H9 (cell line): ENCODE results near the gene CTBS. TPM values are rescaled to one million over a fixed set of nuclear protein-coding genes. Genes with fewer than 3 reads are reported as not detected.

Experiments
- DNase-seq: peaks from one replicate; pipeline ENCODE4 v3.0.0-alpha.2; 2017
- H2AFZ ChIP-seq: one replicate; pipeline ENCODE4 v1.6.1; 2013; ENCODE audit warnings: mild to moderate bottlenecking, low read length, control low read depth, moderate library complexity
- H2AK5ac ChIP-seq: 2 replicates; pipeline ENCODE4 v1.6.1; 2013; ENCODE audit warnings: low read length, control low read depth, mixed read lengths; ENCODE audit not compliant: insufficient read length
- H2BK120ac ChIP-seq: one replicate; pipeline ENCODE4 v1.6.1; 2013; ENCODE audit warnings: low read depth, mild to moderate bottlenecking, low read length, control low read depth, inconsistent platforms; ENCODE audit not compliant: poor library complexity, severe bottlenecking
- H2BK12ac ChIP-seq: 2 replicates; pipeline ENCODE4 v1.6.1; 2013; ENCODE audit warnings: low read length, control low read depth, mixed read lengths, low read depth; ENCODE audit not compliant: insufficient read length
- H2BK15ac ChIP-seq: 2 replicates; pipeline ENCODE4 v1.6.1; 2013; ENCODE audit warnings: low read depth, low read length, control low read depth
- H2BK20ac ChIP-seq: one replicate; pipeline ENCODE4 v1.6.1; 2013; ENCODE audit warnings: low read depth, mild to moderate bottlenecking, low read length, control low read depth, inconsistent platforms; ENCODE audit not compliant: poor library complexity, severe bottlenecking
- H2BK5ac ChIP-seq: 2 replicates; pipeline ENCODE4 v1.6.1; 2013; ENCODE audit warnings: low read length, control low read depth, mixed read lengths; ENCODE audit not compliant: insufficient read length
- H3K14ac ChIP-seq: 2 replicates; pipeline ENCODE4 v1.6.1; 2013; ENCODE audit warnings: low read length, control low read depth; ENCODE audit not compliant: insufficient read depth
- H3K18ac ChIP-seq: 2 replicates; pipeline ENCODE4 v1.6.1; 2013; ENCODE audit warnings: low read depth, mild to moderate bottlenecking, mixed read lengths, low read length, control low read depth; ENCODE audit not compliant: insufficient read length
- H3K23ac ChIP-seq: 2 replicates; pipeline ENCODE4 v1.6.1; 2013; ENCODE audit warnings: low read length, control low read depth, mixed read lengths, low read depth; ENCODE audit not compliant: insufficient read length
- H3K23me2 ChIP-seq: 2 replicates; pipeline ENCODE4 v1.6.1; 2013; ENCODE audit warnings: low read depth, mild to moderate bottlenecking, mixed read lengths, low read length, control low read depth; ENCODE audit not compliant: insufficient read length, poor library complexity, severe bottlenecking
- H3K27ac ChIP-seq: 2 replicates; pipeline ENCODE4 v1.5.1; 2013; ENCODE audit warnings: low read length, control low read depth, mixed read lengths, low read depth; ENCODE audit not compliant: insufficient read length
- H3K27me3 ChIP-seq: 2 replicates; pipeline ENCODE4 v1.6.1; 2013; ENCODE audit warnings: low read length, control low read depth, inconsistent platforms; ENCODE audit not compliant: insufficient read depth
- H3K4ac ChIP-seq: 2 replicates; pipeline ENCODE4 v1.6.1; 2013; ENCODE audit warnings: low read depth, mild to moderate bottlenecking, control low read depth, inconsistent platforms, low read length, moderate library complexity
- H3K4me1 ChIP-seq: 2 replicates; pipeline ENCODE4 v1.6.1; 2013; ENCODE audit warnings: low read length, control low read depth, inconsistent platforms; ENCODE audit not compliant: insufficient read depth
- H3K4me2 ChIP-seq: 2 replicates; pipeline ENCODE4 v1.6.1; 2013; ENCODE audit warnings: low read length, control low read depth, mixed read lengths; ENCODE audit not compliant: insufficient read length, insufficient read depth
- H3K56ac ChIP-seq: 2 replicates; pipeline ENCODE4 v1.6.1; 2013; ENCODE audit warnings: low read depth, mild to moderate bottlenecking, mixed read lengths, low read length, control low read depth; ENCODE audit not compliant: insufficient read length
- H3K79me1 ChIP-seq: 2 replicates; pipeline ENCODE4 v1.6.1; 2013; ENCODE audit warnings: low read depth, mild to moderate bottlenecking, moderate library complexity, low read length, control low read depth, inconsistent platforms; ENCODE audit not compliant: insufficient read depth, poor library complexity, severe bottlenecking
- H3K79me2 ChIP-seq: 2 replicates; pipeline ENCODE4 v1.6.1; 2013; ENCODE audit warnings: low read length, control low read depth, inconsistent platforms; ENCODE audit not compliant: insufficient read depth
- H3K9ac ChIP-seq: 2 replicates; pipeline ENCODE4 v1.6.1; 2013; ENCODE audit warnings: low read length, control low read depth, mixed read lengths; ENCODE audit not compliant: insufficient read length; ENCODE audit errors: extremely low read depth
- H3K9me3 ChIP-seq: one replicate; pipeline ENCODE4 v1.6.1; 2013; ENCODE audit warnings: low read depth, low read length, inconsistent platforms; ENCODE audit not compliant: control insufficient read depth
- H3T11ph ChIP-seq: one replicate; pipeline ENCODE4 v1.6.1; 2013; ENCODE audit warnings: mild to moderate bottlenecking, low read length, control low read depth, inconsistent platforms
- H4K20me1 ChIP-seq: one replicate; pipeline ENCODE4 v1.6.1; 2013; ENCODE audit not compliant: control insufficient read depth, insufficient read length, insufficient read depth
- H4K5ac ChIP-seq: 2 replicates; pipeline ENCODE4 v1.6.1; 2013; ENCODE audit warnings: low read depth, mild to moderate bottlenecking, mixed read lengths, low read length, control low read depth; ENCODE audit not compliant: insufficient read length
- H4K8ac ChIP-seq: replicated peaks from 2 replicates; pipeline ENCODE4 v1.6.1; 2013; ENCODE audit warnings: low read length, control low read depth, mixed read lengths, low read depth; ENCODE audit not compliant: insufficient read length
- H4K91ac ChIP-seq: 2 replicates; pipeline ENCODE4 v1.6.1; 2013; ENCODE audit warnings: low read depth, mild to moderate bottlenecking, moderate library complexity, mixed read lengths, low read length, control low read depth; ENCODE audit not compliant: insufficient read length
- H3K27ac Mint-ChIP-seq, 3 experiments: 2 replicates in 2 of 3; 3 replicates in 1 of 3; pipeline ENCODE4 v1.8.0; 2020 to 2021; ENCODE audit warnings: mixed read lengths in 3 of 3, mild to moderate bottlenecking in 1 of 3, moderate library complexity in 1 of 3
- H3K27me3 Mint-ChIP-seq: 2 replicates; pipeline ENCODE4 v1.8.0; 2021; ENCODE audit warnings: low read depth, mild to moderate bottlenecking, moderate library complexity, mixed read lengths
- H3K36me3 Mint-ChIP-seq, 3 experiments: 2 replicates in 2 of 3; 3 replicates in 1 of 3; pipeline ENCODE4 v1.8.0; 2020 to 2021; ENCODE audit warnings: low read depth in 3 of 3, mixed read lengths in 3 of 3; ENCODE audit not compliant: insufficient read depth in 1 of 3
- H3K4me1 Mint-ChIP-seq, 2 experiments: 2 replicates each; pipeline ENCODE4 v1.8.0; 2020; ENCODE audit warnings: mixed read lengths in 2 of 2
- H3K4me3 Mint-ChIP-seq, 2 experiments: 2 replicates in 1 of 2; 3 replicates in 1 of 2; pipeline ENCODE4 v1.8.0; 2020 to 2021; ENCODE audit warnings: mild to moderate bottlenecking in 2 of 2, mixed read lengths in 2 of 2, moderate library complexity in 1 of 2
- H3K9me3 Mint-ChIP-seq, 2 experiments: 2 replicates in 1 of 2; 3 replicates in 1 of 2; pipeline ENCODE4 v1.8.0; 2020; ENCODE audit warnings: mild to moderate bottlenecking in 2 of 2, mixed read lengths in 2 of 2, moderate library complexity in 1 of 2
- WGBS: extraction: QIAGEN DNeasy Blood & Tissue Kit; methylation state at CpG from one replicate; pipeline ENCODE4 v1.1.7; 2013; ENCODE audit warnings: missing lambda C conversion rate, low lambda C conversion rate, mixed read lengths; ENCODE audit not compliant: insufficient read length; ENCODE audit errors: extremely low coverage; 5-methylcytosine and 5-hydroxymethylcytosine counted together
- total RNA-seq: library from RNA; stranded (reverse); gene quantifications from 2 replicates; pipeline ENCODE4 v1.2.1, GENCODE V29; 2021
- TF ChIP-seq, protein P1 (sequence below): fragments of 200-600 bp; sonication (generic); conservative IDR thresholded peaks from 3 replicates; pipeline ENCODE4 v1.8.0; 2021; ENCODE audit warnings: antibody characterized with exemption, mild to moderate bottlenecking

Gene CTBS
- total RNA-seq, 1 experiment from 2014 or later = 2.8 TPM

DNA sequence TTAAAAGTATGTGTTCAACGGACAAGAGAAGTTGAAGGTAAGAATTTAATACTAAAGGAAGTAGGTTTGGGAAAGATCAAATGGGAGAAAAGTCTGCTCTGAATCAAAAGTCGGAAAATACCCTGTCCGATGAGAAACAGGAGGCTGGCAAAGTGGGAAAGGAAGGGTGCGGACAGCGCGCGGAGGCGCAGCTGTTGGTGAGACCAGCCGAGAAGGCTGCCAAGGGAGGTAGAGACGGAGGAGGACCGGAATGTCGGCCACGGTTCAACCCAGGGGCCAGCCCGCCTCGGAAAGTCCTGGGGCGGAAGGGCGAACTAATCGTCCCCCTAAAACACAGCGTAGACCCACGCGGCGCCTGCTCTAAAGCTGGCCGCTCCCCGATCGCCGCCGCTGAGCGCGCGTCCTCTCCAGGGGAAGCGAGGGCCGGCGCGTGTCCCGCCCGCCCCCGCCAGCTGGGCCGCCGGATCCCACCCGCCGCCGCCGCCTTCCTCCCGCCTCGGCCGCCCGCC lies 68.7 kb downstream of the CTBS start:
- H3K4me2 ChIP-seq = peak overlapping the region; percentile 67
- H3K36me3 Mint-ChIP-seq = peaks cover 5 to 19% (median 10%) of the 10 kb centered on the region in 3 experiments; a peak in 6 of 7 replicates
- no peak overlapping the region for H3K27ac ChIP-seq
- no peak overlapping the region for H2AFZ ChIP-seq
- H3K27ac Mint-ChIP-seq = peak overlapping the region; percentile 94 to 97 (median 95)
- no peaks in the 10 kb centered on the region for H3K9me3 ChIP-seq
- no peak overlapping the region for H3T11ph ChIP-seq
- H3K56ac ChIP-seq = no peak overlapping the region
- H2BK12ac ChIP-seq = no peak overlapping the region
- H2BK20ac ChIP-seq = no peak overlapping the region
- peak overlapping the region; percentile 6 for H3K23ac ChIP-seq
- H4K8ac ChIP-seq = no peak overlapping the region
- H2BK5ac ChIP-seq = no peak overlapping the region
- H3K23me2 ChIP-seq = peaks cover 4% of the 10 kb centered on the region
- no peaks in the 10 kb centered on the region for H3K79me1 ChIP-seq
- H3K18ac ChIP-seq = peak overlapping the region; percentile 97
- no CpG with 5 or more reads among the region's 47 CpGs for WGBS
- peak overlapping the region; percentile 96; the same call in 1 of the 2 replicates for H3K14ac ChIP-seq
- no peaks in the 10 kb centered on the region for H4K20me1 ChIP-seq
- no peak overlapping the region for H4K91ac ChIP-seq
- no peak overlapping the region for H2BK120ac ChIP-seq
- peaks cover 8% of the 10 kb centered on the region; the same call in 1 of the 2 replicates for H3K79me2 ChIP-seq
- H3K9me3 Mint-ChIP-seq = peaks cover 16 to 18% of the 10 kb centered on the region in 2 experiments
- H2AK5ac ChIP-seq = no peak overlapping the region
- no peak overlapping the region for H4K5ac ChIP-seq
- TF ChIP-seq, protein P1, sequence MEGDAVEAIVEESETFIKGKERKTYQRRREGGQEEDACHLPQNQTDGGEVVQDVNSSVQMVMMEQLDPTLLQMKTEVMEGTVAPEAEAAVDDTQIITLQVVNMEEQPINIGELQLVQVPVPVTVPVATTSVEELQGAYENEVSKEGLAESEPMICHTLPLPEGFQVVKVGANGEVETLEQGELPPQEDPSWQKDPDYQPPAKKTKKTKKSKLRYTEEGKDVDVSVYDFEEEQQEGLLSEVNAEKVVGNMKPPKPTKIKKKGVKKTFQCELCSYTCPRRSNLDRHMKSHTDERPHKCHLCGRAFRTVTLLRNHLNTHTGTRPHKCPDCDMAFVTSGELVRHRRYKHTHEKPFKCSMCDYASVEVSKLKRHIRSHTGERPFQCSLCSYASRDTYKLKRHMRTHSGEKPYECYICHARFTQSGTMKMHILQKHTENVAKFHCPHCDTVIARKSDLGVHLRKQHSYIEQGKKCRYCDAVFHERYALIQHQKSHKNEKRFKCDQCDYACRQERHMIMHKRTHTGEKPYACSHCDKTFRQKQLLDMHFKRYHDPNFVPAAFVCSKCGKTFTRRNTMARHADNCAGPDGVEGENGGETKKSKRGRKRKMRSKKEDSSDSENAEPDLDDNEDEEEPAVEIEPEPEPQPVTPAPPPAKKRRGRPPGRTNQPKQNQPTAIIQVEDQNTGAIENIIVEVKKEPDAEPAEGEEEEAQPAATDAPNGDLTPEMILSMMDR = no peak
- no peaks in the 10 kb centered on the region for H3K27me3 ChIP-seq
- peak overlapping the region; percentile 97 to 100 for H3K4me3 Mint-ChIP-seq
- peaks cover 35% of the 10 kb centered on the region in 2 experiments for H3K4me1 Mint-ChIP-seq
- H3K27me3 Mint-ChIP-seq = no peaks in the 10 kb centered on the region; the same call in 1 of the 2 replicates
- H3K4me1 ChIP-seq = peaks cover 3% of the 10 kb centered on the region; the same call in 1 of the 2 replicates
- no peak for DNase-seq
- H3K9ac ChIP-seq = peak overlapping the region; percentile 91
- H3K4ac ChIP-seq = no peak overlapping the region
- H2BK15ac ChIP-seq = no peak overlapping the region
